HG03520 (cell line): ENCODE measurements around the gene THOC5.
A peak's percentile ranks its signal among the peaks of the same experiment; 100 is the strongest.
"Not testable (repeated sequence)": the region's sequence is repeated elsewhere in the genome, so short reads cannot be mapped to it uniquely, and the experiment has no call there.

Experiments used
- ATAC-seq: cut with Tn5 transposase; IDR thresholded peaks from one replicate; pipeline ENCODE4 v1.9.1; 2021; ENCODE audit warnings: mild to moderate bottlenecking, moderate library complexity; ENCODE audit not compliant: unreplicated experiment

The THOC5 gene

GRCh38 chr22:29553351-29554224 is at the start of gene THOC5:
TSS of gene THOC5 (minus strand) at chr22:29553757. CDS start at chr22:29549147, 4,610 bp downstream.
- peak; percentile 93 for ATAC-seq

- no peak for ATAC-seq
Measured at GRCh38 chr22:29598684-29599020, 45.1 kb upstream of the THOC5 start.

GRCh38 chr22:29597871-29598683 is 44.5 kb upstream of the THOC5 start:
- not testable (repeated sequence) for ATAC-seq

- ATAC-seq = no peak
Measured at GRCh38 chr22:29596408-29596807, 42.9 kb upstream of the THOC5 start.

- not testable (repeated sequence) for ATAC-seq
Measured at GRCh38 chr22:29594447-29594846, 40.9 kb upstream of the THOC5 start.

GRCh38 chr22:29593923-29594322 is 40.4 kb upstream of the THOC5 start:
- ATAC-seq = no peak

GRCh38 chr22:29587938-29588699 is 34.6 kb upstream of the THOC5 start:
- no peak for ATAC-seq

- ATAC-seq = not testable (repeated sequence)
Measured at GRCh38 chr22:29586193-29586705, 32.7 kb upstream of the THOC5 start.

- ATAC-seq = no peak
Measured at GRCh38 chr22:29584975-29585374, 31.4 kb upstream of the THOC5 start.

GRCh38 chr22:29581799-29582198 is 28.2 kb upstream of the THOC5 start:
- no peak for ATAC-seq

GRCh38 chr22:29580200-29580810 is 26.7 kb upstream of the THOC5 start:
- ATAC-seq = no peak

GRCh38 chr22:29578462-29579200 is 25.1 kb upstream of the THOC5 start:
- ATAC-seq = no peak

- no peak for ATAC-seq
Measured at GRCh38 chr22:29574762-29575450, 21.3 kb upstream of the THOC5 start.

- ATAC-seq = no peak
Measured at GRCh38 chr22:29570912-29571549, 17.5 kb upstream of the THOC5 start.

- ATAC-seq = no peak
Measured at GRCh38 chr22:29570456-29570855, 16.9 kb upstream of the THOC5 start.

GRCh38 chr22:29569011-29569678 is 15.6 kb upstream of the THOC5 start:
- ATAC-seq = no peak

- ATAC-seq = no peak
Measured at GRCh38 chr22:29567338-29567737, 13.8 kb upstream of the THOC5 start.

- ATAC-seq = not testable (repeated sequence)
Measured at GRCh38 chr22:29566513-29566912, 13.0 kb upstream of the THOC5 start.
